ENCODE measurements around the gene MCF2L2.
"Not testable (repeated sequence)": the region's sequence is repeated elsewhere in the genome, so short reads cannot be mapped to it uniquely, and the experiment has no call there.

MCF2L2 gene

DNA sequence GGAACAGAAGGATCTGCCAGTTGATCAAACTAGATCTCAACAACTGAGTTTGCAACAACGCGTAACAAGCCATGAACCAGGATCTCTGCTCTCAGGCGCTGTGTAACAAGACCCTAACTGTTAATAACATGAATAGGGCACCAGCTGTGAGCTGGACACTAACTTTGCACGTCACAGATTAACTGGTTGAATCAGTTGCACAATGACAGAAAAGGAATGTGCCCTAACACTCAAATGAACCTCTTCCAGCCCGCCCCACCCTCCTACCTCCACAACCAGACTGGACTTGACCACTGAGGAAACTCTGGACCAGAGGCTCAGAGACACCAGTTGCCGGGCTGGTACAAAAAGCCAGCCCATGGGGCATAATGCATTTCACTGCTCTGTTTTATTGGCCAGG is 34.3 kb downstream of the MCF2L2 start:
- DNase-seq, result no peak

GRCh38 chr3:183393625-183394024 is 34.8 kb downstream of the MCF2L2 start:
- DNase-seq, result no peak

- DNase-seq, result no peak
Measured at GRCh38 chr3:183392186-183393034, 36.0 kb downstream of the MCF2L2 start.

DNA sequence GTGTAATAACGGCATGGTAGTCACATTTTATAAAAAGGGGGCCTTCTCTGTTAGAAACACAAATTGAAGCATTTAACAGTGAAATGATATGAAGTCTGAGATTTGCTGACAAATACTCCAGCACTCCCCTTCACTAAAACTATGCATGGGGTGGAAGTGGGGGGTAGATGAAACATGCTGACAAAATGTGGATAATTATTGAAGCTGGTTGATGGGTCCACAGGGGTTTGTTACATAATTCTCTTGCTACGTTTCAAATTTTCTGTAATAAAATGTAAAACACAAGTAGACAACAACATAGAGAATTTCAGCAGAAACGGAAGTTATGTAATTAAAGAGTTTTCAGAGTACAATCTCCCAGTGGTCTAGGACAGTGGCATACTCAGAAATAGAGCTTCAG is 37.0 kb downstream of the MCF2L2 start:
- no peak for DNase-seq

DNA sequence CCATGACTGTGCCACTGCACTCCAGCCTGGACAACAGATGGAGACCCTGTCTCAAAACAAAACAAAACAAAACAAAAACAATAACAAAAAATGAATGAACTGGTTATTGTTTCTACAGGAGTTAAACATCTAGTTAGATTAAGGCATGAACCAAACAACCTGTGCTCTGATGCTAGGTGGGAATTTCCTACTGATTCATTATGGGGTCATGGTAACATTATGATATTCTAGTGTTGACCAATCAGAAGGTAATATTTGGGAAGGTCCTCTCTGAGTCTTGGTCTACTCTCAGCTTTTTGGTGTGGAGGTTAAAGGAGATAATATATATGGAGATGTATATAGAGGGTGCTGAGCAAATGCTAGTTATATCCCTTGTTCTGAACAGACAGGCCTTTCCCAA is 37.6 kb downstream of the MCF2L2 start:
- DNase-seq, result no peak

DNA sequence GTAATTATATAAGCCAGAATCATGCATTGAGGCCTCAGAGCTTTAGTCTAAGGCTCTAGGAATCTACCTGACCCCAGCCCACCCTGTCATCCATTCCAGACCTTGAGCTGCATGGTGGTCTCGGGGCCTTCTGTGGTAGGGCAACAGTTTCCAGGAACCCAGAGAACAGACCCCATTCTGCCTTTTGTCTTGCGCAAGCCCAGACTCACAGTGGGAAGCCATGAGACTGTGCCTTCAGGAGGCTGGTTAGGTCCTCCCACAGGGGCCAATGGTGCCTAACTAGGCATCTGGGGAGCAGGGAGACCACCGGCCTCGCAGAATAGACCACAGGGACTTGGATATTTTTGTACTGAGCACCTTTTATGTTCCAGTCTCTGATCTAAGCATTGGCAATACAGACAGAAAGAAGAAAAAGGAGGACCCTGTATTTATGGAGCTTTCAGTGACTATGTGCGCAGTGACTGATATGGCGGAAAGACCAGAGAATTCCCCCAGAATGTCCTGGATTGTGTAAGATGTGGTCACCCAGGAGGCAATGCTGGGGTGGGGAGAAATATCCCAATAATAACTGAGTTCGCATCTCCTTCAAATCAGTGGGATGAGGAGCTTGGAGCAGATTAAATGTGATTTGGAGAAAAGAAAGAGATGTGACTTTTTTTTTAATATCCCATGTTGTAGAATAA is 40.1 kb downstream of the MCF2L2 start:
- DNase-seq, result no peak

DNA sequence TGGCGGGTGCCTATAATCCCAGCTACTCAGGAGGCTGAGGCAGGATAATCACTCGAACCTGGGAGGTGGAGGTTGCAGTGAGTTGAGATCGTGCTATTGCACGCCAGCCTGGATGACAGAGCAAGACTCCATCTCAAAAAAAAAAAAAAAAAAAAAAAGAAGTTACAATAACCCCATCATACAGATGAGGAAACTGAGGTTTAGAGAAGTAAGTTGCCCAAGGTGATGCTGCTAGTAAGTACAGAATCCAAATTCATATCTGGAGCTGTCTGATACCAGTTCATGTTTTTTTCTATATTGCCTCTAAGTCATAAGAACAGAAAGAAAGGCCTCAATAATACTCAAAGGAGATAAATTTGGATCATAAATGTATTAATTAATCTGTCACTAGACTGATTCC is 40.6 kb downstream of the MCF2L2 start:
- DNase-seq, result no peak

DNA sequence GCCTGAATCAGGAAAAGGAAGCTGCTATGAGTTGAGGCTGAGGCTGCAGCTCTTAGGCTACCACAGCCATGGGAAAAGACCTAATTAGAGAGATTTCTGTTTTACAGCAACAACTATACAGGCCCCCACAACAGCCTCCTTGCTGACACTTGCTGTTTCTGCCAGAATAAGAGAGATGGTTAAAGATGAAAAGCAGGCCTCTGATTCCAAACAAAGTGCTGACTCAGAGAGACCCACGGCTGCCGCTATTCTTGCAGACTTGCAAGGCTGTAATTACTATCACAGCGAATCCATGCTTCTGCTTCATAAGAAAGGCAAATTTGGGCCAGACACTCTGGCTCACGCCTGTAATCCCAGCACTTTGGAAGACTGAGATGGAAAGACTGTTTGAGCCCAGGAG is 41.8 kb downstream of the MCF2L2 start:
- DNase-seq, result no peak

- DNase-seq, result peak; percentile 66
Measured at GRCh38 chr3:183385698-183386613, 42.5 kb downstream of the MCF2L2 start.

GRCh38 chr3:183381673-183382072 is 46.7 kb downstream of the MCF2L2 start:
- no peak for DNase-seq

DNA sequence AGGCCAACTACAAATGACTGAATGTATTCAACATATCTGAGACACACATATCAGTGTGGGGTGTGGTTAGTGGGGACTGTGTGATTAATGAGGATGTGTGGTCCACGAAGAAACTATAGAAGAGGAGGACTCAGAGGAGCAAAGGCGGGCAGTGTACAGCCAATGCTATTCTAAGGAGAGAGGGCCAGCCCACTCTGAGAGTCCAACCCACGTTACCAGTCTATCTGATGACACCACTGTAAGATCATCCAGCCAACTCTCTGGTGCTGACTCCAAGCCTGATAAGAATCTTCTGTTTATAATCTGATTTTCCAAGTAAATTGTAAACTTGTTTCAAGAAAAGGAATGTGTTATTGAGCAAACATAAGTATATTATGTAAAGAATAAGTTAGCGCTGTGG is 47.2 kb downstream of the MCF2L2 start:
- peak; percentile 15 for DNase-seq

DNA sequence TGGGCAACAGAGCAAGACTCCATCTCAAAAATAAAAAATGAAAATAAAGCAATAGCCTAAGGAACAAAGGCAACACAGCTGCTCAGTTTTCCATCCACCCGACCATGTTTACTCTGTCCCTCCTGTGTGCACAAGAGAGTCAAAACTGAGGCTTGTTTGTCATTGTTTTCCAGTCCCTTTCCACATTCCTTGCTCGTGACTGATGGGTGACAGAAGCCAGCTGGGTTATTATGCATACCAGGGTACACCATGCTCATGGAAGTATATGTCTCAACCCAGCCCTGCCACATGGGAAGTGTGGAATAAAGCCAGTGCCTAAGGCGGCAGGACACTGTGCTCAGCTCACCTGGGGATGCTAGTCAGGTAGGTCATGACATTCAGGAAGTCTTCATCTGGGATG is 49.5 kb downstream of the MCF2L2 start:
- peak; percentile 82 for DNase-seq

DNA sequence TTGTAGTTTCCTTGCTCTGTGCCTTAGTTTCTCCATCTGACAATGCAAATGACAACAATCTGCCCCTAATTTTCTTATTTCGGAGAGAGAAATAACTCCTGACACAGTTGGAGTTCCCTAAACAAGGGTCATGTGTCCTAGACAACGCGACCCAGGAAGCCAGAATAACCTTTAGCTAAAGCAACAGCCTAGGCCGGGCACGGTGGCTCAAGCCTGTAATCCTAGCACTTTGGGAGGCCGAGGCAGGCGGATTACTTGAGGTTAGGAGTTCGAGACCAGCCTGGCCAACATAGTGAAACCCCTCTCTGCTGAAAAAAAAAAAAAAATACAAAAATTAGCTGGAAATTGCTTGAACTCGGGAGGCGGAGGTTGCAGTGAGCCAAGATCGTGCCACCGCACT is 49.9 kb downstream of the MCF2L2 start:
- DNase-seq, result no peak

DNA sequence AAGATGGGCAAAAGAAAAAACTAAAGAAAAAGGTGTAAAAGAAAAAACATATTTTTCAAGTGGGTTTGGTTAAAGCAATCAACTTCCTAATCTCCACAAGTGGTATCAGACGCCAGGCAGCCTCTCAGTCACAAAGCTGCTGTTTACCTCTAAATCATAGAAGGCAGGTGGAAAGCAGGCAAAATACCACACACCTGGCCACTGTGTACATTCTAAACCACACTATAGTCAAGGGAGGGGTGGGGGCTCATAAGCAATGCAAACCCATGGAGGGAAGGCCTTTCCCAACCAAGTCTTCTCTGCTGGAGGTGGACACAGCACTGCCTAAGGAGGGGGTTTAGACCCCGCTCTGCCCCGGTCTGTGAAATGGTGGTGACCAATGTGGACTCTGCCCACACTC is 50.4 kb downstream of the MCF2L2 start:
- DNase-seq, result peak; percentile 96

- DNase-seq, result peak; percentile 89
Measured at GRCh38 chr3:183377307-183377959, 51.0 kb downstream of the MCF2L2 start.

- DNase-seq, result no peak
Measured at GRCh38 chr3:183375787-183376186, 52.6 kb downstream of the MCF2L2 start.

DNA sequence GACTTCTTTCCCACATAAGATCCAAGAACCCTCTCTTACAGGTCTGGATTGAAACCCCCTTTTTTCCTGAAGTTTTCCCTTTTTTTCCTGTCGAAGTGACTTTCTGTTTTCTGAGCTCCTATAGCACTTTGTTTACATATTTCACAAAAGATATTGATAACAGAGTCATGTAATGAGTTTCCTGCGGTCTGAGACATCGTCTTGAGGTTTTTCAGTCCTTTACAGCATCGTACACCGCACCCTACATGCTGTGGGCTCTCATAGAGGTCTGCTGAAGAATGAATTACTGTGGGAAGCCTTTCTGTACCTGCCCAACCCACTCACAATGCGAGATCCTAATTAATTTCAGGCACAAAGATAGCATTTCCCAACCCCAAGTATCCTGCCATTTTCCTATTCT is 53.1 kb downstream of the MCF2L2 start:
- DNase-seq, result no peak

- no peak for DNase-seq
Measured at GRCh38 chr3:183372911-183373310, 55.5 kb downstream of the MCF2L2 start.

GRCh38 chr3:183371600-183371968 is 56.8 kb downstream of the MCF2L2 start:
- not testable (repeated sequence) for DNase-seq

DNA sequence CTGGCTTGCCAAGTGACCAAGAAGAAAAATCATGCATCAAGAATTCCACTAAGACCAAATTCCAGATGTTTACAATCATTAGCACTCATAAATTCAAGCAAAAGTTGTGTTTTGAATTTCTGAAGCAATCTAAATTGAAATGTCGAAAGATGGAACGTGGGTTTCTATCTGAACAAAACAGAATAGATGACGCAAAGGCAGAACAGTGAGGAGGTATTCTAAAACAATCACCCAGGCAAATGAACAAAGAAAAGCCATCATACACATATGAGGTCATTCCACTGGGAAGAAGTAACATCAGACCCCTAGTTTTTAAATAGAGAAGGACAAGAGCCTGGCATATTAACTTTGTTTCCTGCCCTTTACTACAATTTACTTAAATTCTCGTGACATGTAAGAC is 58.0 kb downstream of the MCF2L2 start:
- DNase-seq, result no peak

- DNase-seq, result no peak
Measured at GRCh38 chr3:183369627-183370026, 58.8 kb downstream of the MCF2L2 start.

DNA sequence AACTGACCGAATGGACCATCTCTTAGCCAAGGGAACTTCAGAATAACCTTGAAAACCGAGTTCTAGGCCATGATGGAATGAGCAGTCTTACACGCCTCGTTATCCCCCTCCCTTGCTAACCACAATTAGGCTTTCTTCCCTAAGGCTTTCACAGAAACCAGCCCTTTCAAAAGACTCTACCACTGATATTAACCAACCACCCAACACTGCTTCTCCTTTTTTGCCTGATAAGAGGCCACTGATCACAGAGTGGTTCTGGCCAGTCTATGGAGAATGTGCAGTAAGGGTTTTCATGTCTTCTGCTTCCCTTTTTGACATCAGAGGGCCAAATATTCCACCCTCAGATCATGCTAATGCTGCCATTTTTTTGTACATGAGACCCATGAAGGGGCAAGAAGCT is 59.3 kb downstream of the MCF2L2 start:
- DNase-seq, result no peak
